AG09319 (cell line): ENCODE measurements around the gene RDM1.

ENCODE experiments used
- DNase-seq: peaks from one replicate; pipeline ENCODE4 v3.0.0-alpha.2; 2010; ENCODE audit warnings: low read depth; ENCODE audit errors: extremely low read depth
- TF ChIP-seq, protein P1 (sequence below): IDR thresholded peaks from 2 replicates; pipeline ENCODE4 v1.5.1; 2011; ENCODE audit warnings: low read depth, mild to moderate bottlenecking, inconsistent platforms, low read length, moderate library complexity

Gene RDM1

DNA sequence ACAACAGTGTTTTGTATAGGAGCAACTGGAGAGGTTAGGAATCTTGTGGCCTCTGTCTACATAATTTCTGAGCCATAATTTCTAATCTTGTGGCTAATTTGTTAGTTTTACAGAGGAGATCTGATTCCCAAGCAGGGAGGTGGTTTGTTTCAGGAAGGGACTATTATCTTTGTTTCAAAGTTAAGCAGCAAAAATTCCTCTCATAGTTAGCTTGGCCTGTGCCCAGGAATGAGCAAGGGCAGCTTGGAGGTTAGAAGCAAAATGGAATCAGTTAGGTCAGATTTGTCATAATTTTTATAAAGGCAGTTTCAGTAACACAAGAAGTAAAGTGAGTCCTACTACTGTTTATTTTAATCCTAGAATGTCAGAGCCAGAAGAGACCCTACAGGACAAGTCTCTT is 2.0 kb upstream of the RDM1 start:
- no peak for DNase-seq
- TF ChIP-seq, protein P1, sequence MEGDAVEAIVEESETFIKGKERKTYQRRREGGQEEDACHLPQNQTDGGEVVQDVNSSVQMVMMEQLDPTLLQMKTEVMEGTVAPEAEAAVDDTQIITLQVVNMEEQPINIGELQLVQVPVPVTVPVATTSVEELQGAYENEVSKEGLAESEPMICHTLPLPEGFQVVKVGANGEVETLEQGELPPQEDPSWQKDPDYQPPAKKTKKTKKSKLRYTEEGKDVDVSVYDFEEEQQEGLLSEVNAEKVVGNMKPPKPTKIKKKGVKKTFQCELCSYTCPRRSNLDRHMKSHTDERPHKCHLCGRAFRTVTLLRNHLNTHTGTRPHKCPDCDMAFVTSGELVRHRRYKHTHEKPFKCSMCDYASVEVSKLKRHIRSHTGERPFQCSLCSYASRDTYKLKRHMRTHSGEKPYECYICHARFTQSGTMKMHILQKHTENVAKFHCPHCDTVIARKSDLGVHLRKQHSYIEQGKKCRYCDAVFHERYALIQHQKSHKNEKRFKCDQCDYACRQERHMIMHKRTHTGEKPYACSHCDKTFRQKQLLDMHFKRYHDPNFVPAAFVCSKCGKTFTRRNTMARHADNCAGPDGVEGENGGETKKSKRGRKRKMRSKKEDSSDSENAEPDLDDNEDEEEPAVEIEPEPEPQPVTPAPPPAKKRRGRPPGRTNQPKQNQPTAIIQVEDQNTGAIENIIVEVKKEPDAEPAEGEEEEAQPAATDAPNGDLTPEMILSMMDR, result no peak

DNA sequence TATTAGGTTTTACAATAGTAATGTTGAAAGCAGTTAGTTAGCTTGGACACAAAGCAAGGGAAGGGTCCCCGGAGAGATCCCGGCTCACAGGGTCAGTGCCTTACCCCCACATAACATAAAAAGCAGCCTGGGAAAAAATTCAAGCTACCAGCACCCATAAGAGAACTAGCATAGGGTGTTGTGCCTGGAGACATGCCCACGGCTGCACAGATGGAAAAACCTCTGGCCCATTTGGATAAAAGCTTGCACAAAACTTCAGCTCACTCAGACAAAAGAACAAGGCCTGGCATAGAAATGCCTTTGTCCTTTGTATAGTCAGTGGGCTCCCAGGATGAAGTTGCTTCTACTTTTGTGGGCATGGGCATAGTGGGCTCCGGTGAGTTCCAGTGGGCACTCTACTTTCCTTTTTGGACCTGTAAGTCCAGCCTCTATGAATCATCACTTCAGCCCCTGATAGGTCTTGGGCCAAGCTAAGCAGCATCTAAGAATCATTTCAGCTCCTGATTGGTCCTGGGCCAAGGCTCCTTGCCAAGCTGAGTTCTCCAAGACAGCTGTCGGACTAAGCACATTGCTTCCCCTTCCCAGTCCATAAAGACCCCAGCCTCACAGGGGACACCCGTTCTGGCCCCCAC is 1.3 kb upstream of the RDM1 start:
- no peak for DNase-seq
- TF ChIP-seq, protein P1, result no peak

DNA sequence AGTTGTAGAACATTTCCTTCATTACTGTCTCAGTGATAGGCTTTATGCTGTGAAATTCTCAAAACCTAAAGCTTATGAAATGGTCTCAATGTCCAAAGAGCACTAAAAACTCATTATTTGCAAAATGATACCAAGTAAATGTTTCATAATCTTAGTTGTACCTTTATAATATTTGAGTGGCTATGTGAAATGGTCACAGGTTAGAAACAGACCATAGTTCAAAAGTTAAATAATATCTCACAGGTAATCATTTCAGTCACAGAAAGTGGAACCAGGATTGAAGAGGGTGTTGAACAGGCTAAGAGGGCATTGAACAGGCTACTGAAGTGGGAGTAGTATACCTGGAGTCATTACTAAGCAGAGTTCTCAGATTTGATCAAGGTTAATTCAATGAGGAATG is 2.9 kb downstream of the RDM1 start:
- TF ChIP-seq, protein P1, result no peak
- DNase-seq, result no peak

DNA sequence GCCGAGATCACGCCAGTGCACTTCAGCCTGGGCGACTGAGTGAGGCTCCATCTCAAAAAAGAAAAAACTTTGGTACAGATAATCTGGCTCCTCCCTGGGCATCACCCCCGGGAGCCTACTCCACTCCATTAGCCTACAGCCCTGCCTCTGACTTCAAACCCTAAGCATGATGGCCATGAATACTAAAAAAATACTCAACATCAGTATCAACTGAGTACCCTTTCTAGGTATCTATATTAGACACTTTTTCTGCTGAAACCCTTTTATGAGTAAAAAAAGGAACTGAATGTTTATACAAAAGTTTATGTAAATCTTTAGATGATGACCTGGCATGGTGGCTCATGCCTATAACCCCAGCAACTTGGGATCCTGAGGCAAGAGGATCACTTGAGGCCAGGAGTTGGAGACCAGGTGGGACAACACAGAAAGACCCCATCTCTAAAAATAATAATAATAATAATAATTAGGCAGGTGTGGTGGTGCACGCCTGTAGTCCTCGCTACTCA is 6.9 kb downstream of the RDM1 start:
- DNase-seq, result no peak
- TF ChIP-seq, protein P1, result no peak

DNA sequence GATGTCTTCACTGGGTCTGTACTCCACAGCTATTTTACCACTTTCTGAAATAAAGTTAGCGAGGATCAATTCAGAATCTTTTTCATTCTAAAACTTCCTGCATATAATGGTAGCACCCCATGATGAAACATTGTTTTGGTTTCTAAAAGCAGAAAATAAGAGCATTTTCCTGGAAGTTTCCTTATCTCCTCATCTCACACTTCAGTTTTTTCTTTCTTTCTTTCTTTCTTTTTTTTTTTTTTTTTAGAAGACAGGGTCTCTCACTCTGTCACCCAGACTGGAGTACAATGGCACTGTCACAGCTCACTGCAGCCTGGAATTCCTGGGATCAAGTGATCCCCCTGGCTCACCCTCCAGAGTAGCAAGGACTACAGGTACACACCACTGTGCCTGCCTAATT is 10.3 kb downstream of the RDM1 start:
- no peak for DNase-seq
- TF ChIP-seq, protein P1, result no peak

DNA sequence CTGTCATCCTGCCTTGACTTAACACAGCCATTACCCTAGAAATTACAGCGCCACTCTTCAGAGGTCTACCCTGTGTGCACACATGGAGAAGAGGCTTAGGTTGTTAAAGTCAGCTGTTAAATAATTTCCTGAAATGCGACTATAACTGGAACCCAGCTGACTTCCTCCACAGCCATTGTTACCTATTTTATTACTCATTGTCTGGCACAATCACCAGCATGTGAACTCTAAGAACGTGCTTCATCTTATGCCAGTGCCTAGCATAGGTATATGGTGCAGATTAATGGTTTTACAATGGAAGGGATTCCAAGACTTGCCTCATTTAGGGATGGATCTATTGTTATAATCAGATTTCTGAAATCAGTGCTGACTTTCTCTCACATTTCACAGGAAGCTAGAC is 11.9 kb downstream of the RDM1 start:
- DNase-seq, result no peak
- TF ChIP-seq, protein P1, result no peak

DNA sequence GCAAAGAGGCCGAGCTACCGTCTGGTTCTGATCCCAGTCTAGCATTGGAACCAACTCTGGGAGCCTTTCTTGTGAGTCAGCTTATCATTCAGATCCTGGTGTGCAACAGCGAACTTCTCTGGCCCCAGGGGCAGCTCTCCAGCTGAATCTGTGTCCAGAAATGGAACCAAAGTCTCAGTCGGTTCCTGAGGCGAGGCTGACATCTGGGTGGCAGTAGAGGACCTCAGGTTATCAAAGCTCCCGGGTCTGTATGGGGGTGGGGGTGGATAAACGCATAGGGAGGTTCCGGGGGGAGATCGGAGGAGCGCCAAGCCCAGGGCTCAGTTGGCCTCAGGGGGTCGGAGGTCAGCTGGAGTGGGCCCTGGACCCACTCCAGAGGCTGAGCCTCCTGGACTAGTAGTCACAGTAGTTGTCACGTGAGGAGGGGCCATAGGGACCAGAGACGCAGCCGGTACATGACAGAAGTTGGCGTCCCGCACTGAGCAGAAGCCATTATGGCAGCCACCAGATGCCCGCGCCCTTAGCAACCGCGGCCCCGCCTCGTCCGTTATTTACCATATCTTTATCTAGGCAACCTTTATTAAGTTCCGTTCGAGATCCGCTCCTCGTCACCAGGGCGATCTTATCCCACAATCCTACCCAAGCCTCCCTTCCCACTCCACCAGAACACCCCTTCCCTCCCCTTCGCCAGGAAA is 12.9 kb downstream of the RDM1 start:
- no peak for DNase-seq
- TF ChIP-seq, protein P1, result no peak
